Measurements from ENCODE around the gene DHX35.

DHX35 gene, protein sequence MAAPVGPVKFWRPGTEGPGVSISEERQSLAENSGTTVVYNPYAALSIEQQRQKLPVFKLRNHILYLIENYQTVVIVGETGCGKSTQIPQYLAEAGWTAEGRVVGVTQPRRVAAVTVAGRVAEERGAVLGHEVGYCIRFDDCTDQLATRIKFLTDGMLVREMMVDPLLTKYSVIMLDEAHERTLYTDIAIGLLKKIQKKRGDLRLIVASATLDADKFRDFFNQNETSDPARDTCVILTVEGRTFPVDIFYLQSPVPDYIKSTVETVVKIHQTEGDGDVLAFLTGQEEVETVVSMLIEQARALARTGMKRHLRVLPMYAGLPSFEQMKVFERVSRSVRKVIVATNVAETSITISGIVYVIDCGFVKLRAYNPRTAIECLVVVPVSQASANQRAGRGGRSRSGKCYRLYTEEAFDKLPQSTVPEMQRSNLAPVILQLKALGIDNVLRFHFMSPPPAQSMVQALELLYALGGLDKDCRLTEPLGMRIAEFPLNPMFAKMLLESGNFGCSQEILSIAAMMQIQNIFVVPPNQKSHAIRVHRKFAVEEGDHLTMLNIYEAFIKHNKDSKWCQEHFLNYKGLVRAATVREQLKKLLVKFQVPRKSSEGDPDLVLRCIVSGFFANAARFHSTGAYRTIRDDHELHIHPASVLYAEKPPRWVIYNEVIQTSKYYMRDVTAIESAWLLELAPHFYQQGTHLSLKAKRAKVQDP

DNA sequence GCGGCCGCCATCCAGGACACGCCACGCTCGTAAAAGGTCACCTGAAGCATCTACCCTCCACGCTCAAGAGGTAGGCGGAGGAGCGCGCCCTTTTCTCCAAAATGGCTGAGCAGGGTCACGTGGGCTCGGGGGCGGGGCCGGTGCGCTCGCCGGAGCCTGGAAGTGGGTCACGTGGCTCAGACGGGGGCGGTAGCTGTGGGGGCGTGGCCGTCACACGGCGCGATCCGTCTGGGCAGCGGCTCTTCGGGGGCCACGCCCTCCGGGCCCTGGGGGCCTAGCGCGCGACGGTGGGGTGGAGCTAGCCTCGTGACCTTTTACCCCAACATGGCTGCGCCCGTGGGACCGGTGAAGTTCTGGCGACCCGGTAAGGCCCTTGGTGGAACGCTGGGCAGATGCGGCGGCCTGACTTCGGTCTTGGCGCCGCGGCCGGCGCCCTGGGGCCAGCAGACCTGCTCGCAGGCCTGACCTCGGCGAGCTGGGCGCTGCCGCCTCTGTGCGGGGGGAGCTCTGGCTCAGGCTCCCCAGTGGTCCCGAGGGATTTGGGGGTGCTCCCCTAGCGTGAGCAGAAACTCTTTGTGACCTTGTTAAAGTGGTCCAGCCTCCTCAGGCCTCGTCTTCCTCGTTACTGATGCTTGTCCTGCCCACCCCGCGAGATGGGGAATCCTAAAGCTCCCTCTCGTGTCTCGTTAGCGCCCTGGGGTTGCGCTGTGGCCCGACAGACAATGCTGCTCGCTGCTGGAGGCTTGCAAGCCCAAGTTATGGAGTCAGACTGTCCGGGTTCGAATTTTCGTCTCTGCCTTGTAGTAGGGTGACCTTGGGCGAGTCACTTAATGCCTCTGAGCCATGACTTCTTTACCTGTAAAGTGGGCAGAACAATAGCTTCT, at the start of gene DHX35:
Gene DHX35, plus strand, starts transcription at position 301 of the 884 bp plus-strand sequence. Its CDS starts 24 bp downstream, at position 325.
- peak; percentile 98 for DNase-seq

DNA sequence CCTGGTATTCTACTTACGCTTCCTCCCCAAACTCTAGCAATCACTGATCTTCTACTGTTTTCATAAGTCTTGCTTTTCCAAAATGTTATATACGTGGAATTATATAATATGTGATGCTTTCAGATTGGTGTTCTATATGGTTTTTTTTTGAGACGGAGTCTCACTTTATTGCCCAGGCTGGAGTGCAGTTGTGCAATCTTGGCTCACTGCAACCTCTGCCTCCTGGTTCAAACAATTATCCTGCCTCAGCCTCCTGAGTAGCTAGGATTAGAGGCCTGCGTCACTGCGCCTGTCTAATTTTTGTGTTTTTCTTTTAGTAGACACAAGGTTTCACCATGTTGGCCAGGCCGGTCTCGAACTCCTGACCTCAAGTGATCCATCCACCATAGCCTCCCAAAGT, 46.8 kb upstream of the DHX35 start:
- DNase-seq = no peak

DNA sequence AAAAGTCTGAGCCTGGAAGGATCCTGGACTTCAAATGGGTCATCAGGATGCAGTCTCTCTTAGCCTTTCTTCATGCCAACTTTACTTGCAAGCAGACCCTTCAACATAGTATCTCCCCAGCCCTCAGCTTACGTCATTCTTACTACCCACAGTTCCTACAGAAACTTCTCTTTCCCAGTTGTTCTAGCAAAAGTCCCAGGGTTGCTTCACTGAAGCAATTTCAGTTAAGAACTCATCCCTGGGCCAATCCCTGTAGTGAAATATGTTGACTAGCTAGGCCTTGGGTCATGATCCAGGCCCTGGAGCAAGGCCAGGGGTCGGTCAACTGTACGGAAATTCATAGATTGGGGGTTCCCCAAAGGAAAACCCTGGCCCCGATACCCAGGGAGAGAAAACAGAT, 44.5 kb upstream of the DHX35 start:
- DNase-seq = no peak

DNA sequence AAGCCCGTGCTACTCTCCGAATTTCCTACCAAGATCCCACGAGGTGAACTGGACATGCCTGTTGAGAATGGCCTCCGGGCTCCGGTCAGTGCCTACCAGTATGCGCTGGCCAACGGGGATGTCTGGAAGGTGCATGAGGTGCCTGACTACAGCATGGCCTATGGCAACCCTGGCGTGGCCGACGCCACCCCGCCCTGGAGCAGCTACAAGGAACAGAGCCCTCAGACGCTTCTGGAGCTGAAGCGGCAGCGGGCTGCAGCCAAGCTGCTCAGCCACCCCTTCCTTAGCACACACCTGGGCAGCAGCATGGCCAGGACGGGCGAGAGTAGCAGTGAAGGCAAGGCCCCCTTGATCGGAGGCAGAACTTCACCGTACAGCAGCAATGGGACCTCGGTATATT, 44.0 kb upstream of the DHX35 start:
- DNase-seq = no peak

DNA sequence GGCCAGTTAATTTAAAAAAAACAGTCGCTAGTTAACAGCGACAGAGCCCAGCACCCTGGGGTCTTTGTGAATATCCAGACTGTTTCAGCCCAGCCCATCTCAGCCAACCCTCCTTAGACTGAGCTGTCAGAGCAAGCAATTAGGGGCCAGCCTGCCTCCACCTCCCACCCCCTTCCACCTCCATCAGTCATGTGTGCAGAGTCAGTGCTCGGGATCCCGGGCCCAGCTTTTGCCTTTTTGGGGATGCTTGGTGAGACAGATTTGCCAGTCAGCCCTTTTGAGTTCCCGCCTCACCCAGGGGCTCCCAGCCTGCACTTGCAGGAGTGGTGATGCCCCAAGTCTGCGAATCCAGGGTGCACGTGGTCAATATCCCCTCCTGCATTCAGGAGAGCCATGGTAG, 42.5 kb upstream of the DHX35 start:
- no peak for DNase-seq

DNA sequence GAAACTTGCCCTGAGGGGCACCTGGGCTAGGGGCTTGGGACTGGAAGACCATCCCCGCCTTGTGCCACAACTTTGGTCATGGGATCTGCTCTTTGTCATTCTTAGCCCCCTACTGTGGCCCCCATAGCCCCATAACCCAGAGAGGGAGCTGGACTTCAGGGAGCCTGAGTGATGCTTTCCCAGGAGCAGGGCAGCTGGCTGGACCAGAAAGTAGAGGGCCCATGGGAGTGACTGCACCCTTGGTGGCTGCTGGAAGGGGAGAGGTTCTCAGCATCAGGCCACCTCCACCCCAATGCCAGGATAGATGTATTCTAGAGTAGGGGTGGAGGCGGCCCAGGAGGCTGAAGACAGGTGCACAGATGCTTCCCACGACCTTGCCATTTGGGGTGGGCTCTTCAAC, 41.7 kb upstream of the DHX35 start:
- DNase-seq = no peak

DNA sequence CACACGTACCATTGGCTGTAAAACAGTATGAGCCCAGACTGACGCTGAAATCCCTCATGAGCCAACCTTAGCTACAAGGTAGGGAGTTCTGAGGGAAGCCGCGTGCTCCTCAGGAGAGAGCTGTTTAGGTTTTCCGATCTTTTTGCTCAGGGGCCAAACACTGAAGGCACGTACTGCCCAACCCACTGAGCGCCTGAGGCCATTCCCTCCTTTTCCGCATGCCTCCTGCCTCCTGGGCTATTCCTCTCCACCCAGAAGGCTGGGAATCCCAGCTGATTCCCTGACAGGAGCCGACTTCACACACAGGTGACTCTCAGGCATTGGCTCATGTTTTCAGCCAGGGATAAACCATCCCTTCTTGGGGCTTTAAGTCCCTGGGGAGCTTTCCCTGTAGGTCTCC, 41.3 kb upstream of the DHX35 start:
- no peak for DNase-seq

DNA sequence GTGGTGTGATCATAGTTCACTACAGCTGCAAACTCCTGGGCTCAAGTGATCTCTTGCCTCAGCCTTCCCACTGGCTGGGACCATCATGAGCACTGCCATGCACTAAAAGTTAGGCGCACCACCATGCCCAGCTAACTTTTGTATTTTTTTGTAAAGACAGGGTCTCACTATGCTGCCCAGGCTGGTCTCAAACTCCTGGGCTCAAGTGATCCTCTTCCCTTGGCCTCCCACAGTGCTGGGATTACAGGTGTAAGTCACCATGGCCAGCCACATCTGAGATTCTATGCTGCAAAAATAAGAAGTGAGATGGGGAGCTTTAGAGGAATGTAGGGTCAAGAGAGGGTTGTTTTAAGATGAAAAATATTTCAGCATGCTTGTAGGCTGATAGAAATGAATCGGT, 37.4 kb upstream of the DHX35 start:
- no peak for DNase-seq

DNA sequence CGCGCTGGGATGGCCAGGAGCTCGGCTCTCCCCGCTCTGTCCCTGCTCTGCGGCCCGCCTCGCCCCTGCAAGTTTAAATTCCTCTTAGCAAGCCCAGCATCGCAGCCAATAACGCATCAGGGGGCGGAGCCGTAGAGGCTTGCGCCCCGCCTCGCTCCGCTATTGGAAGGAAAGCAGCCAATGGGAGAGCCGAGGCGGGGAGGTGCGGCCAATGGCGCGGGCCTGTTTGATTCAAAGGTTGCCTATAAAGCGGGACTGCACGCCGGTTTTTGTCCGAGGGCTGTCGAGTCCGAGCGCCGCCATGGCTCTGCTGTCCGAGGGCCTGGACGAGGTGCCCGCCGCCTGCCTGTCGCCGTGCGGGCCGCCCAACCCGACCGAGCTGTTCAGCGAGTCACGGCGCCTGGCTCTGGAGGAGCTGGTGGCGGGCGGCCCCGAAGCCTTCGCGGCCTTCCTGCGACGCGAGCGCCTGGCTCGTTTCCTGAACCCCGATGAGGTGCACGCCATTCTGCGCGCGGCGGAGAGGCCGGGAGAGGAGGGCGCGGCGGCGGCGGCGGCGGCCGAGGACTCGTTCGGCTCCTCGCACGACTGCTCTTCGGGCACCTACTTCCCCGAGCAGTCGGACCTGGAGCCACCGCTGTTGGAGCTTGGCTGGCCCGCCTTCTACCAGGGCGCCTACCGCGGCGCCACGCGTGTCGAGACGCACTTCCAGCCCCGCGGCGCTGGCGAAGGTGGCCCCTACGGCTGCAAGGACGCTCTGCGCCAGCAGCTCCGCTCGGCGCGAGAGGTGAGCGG, 35.8 kb upstream of the DHX35 start, which contains the start of gene FAM83D:
Gene FAM83D, plus strand, starts transcription at position 276 of the 792 bp plus-strand sequence. Its CDS starts 26 bp downstream, at position 302.
- DNase-seq = peak; percentile 97

DNA sequence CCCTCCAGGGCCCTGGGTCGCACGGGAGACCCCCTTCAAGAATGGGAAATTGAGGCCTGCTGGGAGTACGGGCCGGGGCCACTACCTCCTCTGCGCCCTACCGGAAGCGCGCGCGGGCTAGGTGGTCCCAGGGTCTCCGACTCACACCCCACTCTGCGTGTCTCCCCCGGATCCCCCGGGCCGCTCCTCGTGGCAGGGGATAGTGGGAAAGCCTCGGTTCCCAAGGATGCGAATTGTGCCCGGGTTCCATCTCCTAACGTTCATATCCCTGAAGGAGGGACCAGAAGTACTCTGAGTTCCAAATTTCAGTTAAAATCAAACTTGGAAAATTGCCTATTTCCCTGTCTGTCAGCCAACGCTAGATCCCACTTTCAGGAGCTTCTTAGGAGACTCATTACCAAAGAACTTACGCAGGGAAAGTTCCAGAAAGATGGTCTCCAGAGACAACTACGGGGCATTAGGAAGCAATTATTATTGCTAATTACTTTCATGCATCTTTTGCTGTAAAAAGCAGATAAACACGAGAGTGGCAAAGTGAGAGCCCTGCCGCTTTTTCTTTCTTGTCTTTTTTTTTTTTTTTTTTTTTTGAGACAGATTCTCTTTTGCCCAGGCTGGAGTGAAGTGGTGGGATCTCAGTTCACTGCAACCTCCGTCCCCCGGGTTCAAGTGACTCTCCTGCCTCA, 35.1 kb upstream of the DHX35 start:
- peak; percentile 31 for DNase-seq

DNA sequence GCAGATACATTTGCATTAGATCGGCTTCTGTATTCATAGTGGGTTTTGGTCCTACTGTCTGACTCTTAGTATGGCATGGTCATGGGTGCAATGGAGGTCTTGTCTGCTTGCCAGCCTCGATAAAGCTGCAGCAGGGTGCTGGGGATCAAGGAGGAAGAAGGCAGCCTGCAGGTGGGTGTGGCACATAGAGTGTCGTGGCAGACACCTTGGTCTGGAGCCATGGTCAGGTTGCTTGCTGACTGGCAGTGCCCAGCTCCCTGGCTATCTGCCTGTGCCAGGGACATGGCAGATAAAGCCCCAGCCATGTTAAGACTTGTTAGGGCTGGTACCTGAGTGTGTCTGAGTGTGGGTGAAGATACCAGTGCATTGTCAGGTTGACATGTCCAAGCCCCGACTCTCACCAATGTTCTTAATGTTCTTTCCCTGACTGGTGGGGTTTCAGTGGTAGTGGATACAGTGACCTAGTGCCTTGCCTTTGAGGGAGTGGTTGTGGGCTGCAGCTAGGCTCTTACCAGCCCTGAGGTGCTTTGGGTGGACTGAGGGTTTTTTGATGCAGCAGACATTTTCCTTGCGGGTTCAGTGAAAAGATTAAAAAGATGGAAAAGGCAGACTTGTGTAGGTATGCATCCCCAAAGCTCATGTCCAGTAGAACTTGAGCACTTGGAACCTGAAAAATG, 34.1 kb upstream of the DHX35 start:
- DNase-seq = no peak

DNA sequence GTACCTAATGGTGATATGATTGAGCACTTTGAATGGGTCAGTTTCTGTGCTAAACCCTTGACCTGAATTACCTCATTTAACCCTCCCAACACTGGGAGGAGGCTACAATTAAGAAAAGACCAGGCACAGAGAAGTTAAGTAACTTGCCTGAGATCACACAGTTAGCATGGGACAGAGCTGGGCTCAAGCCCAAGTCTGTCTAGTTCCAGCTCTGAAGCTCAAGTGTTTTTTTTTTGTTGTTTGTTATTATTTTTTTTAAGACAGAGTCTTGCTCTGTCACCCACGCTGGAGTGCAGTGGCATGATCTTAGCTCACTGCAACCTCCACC, 31.9 kb upstream of the DHX35 start:
- DNase-seq = no peak

DNA sequence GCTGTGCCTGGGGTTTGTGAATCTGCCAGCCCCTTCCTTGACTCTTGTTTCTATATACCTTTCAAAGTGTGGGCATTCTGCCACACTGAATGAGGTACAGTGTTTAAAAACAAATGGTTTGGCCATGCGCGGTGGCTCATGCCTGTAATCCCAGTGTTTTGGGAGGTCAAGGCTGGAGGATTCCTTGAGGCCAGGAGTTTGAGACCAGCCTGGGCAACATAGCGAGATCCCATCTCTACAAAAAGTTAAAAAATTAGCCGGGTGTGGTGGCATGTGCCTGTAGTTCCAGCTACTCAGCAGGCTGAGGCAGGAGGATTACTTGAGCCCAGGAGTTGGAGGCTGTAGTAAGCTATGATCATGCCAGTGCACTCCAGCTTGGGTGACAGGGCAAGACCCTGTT, 30.2 kb upstream of the DHX35 start:
- DNase-seq = no peak

DNA sequence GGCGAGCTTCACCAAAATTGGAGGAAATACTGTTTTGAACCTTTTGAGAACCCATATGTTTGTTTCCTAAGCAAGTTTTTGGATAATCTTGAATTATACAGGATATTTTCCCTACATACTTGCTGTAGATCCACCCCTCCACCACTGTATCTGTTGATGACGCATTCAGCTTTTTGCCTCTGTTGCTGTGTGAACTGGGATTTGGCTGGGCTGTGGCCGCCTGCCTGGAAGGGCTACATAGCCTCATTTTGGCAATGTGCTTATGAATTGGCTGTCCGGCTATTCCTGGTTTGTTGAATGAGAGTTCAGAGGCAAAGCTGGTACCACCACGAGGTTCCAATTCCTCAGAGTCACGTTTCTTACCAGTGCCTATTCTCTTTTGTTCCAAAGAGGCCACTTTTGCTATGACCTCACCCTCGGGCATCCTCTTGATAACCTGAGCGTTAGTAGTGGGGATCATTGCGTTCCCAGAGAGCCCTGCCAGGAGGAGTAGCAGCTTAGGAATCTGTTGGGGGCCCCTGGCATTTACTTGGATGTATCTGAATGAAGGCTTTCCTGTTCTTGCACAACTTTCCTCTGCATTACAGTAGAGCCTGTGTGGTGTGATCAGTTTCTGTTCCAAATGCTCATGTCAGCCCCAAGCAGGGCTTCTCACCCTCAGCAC, 29.6 kb upstream of the DHX35 start:
- no peak for DNase-seq

DNA sequence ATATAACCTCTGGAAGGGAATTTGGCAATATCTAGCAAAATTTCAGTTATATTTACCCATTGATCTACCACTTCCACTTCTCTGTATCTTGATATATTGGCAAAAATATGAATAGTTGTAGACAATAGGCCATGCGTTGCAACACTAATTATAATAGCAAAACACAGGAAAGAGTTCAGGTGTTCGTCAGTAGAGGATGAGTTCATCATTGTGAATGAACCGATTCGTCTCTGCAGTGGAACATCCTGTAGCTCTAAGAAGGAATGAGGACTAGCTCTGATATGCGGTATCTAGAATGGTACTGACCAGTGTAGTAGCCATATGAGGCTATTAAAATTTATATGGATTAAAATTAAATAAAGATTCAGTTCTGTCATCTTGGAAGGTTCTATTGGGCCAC, 27.6 kb upstream of the DHX35 start:
- DNase-seq = no peak

DNA sequence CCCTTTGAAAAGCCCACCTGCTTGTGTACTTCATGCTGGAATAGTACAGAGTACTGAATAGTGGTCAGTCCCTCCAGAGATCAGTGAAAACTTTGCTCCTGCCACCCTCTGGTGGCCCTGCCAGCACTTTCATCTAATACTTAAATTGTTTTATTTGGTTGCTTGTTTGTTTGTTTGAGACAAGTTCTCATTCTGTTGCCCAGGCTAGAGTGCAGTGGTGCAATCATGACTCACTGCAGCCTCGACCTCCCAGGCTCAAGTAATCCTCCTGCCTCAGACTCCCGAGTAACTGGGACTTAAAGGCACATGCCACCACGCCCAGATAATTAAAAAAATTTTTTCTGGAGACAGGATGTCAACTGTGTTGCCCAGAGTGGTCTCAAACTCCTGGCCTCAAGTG, 26.9 kb upstream of the DHX35 start:
- peak; percentile 3 for DNase-seq

DNA sequence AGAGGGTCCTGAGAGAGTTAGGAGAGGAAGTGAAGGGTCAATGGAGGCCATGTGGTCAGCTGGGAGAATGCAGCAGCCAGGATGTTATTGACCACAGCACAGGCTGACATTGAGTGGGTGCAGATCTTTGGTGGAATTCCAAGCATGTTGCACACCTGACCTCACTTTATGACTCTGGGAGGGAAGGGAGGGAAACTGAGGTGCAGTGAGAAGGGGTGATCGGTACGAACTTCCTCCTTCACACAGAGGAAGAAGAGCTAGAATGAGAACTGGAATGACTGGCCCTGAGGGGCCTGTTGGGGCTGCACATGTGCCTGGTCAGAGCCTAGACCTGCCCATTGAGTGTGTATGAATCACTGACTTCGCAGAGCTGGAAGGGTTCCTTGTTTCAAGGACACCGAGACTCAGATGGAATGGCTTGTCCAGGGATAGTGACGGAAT, 26.2 kb upstream of the DHX35 start:
- DNase-seq = no peak

DNA sequence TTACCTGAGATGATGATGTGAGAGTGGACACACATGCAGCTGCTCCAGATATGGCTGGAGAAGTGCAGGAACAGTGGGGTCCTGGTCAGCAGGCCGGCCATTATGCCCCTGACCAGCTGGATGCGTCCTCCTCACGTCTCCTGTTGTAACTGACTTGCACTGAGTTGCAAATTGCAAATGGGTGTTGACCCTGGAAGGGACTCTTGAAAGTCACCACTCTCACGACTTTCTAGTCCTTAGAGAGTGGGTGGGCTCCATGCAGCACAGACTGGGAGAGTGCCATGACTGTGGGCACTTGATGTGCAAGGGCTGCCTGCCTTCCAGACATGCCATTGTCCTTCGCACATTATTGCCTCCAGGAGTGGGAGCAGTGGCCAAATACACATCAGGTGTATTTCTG, 25.1 kb upstream of the DHX35 start:
- DNase-seq = no peak

DNA sequence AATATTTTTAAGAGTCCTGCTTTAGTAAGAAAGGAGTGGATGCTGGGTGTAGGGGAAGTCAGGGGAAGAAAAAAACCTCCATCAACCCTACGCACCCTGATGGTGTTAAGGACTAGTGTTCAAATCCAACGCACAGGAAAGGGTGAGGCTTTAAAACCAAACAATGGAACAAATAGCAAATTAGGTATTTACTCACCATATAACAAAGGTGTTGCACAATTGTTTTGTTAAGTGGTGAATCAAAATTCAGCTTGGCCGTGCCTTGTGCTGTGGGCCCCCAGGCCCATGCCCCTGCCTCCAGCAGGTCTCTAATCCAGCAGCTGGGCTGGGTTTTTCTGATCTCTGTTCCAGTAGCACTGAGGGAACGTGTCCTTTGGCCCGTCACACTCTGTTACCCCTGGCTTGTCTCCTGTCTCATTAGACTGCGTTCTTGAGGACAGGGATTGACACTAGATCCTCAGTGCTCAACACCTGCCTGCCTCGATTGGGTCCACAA, 24.1 kb upstream of the DHX35 start:
- DNase-seq = no peak

DNA sequence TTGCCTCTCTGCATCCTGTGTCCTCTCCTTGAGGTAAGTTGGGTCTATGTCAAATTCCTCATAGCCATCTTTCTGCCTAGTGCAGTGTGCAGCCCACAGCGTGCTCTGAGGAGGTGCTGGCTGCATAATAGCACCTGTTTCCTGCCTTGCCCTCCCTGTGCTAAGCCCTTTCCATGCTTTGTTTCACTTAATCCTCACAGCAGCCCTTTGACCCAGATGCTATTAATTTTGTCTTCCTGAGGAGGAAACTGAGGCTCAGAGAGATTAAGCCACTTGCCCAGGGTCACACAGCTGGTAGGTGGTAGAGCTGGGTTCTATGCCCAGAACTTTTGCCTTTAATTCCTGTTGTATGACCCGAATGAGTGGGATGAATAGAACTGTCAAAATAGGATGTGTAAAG, 22.5 kb upstream of the DHX35 start:
- DNase-seq = no peak

DNA sequence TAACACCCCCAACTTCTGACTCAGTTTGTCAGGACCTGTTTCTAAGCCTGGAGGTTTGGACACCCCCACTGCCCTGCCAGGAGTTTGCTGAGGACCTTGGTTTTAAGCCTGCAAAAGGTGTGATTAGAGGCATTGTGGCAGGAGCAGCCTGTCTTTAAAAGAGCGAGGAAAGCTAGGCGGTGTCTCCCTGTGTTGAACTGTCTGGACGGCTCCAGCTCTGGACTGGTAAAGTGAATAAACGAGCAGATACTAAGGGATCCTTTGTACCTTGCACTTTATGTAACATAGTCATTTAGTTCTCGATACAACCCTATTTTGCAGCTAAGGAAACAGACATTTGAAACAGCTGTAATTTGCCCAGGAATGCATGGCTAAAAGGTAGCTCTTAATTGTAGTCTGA, 21.5 kb upstream of the DHX35 start:
- DNase-seq = no peak

Measured in NCI-H2171 treated with DMSO at 0.1 percent for 48 hours (cell line).